ENCODE measurements around the gene DNPEP.

The DNPEP gene

GRCh38 chr2:219356834-219357233 lies 30.9 kb downstream of the DNPEP start:
- DNase-seq: no peak

- DNase-seq: no peak
Measured at GRCh38 chr2:219354582-219354981, 33.1 kb downstream of the DNPEP start.

GRCh38 chr2:219353129-219353528 lies 34.6 kb downstream of the DNPEP start:
- no peak for DNase-seq

- peak; percentile 86 for DNase-seq
Measured at GRCh38 chr2:219352448-219353023, 35.2 kb downstream of the DNPEP start.

DNA sequence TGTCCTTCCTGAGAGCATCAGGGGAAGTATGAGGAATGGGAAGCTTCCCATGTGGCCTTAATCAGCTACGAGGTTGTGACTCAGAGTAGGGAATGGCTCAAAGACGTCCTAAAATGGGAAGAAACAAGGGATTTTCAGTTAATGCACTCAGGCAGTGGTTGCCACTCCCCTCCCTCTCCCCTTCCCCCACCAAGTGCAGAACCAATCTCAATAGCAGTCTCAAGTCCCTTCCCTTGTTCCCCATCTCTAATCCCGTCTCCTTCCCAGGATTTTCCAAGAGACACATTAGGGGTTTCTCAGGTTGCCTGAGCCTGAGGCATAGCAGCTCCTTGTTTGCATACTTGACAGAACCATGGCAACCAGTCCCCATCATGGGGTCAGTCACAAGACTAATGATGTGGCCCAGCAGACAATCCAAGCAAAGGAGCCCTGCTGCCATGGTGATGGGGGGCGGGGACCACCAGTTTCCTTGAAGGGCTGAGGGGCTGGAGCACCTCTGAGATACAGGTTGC lies 36.9 kb downstream of the DNPEP start:
- no peak for DNase-seq

GRCh38 chr2:219350215-219350614 lies 37.5 kb downstream of the DNPEP start:
- DNase-seq: no peak

DNA sequence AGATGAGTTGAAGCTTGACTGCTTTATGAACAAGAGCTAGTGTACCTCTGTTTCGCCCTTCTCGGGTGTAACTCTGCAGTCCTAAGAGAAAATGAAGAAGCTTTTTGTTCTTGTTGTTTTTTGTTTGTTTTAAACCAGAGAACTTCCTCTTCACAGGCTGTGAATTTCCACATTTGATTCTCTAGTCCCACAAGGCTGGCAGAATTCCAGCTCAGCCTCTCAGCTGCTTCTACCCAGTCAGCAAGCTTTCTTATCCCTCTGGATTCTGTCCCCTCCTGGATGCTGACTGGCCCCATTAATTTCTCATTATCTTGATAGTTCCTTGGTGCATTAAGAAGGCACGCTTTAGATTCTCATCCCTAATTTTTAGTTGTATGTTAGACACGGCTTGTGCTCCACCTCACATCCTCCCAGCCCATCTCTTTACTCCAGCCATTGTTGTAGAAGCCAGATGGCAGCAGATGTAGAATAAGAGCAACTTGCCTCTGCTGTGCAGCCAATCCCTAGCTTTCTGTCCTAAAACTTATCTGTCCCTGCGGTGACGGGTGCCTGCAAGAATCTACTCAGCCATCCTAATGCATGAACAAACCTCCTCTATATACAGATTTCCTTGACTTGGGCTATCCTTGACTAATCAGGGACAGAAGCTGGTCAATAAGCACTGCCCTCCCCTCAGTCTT lies 42.8 kb downstream of the DNPEP start:
- DNase-seq: no peak

DNA sequence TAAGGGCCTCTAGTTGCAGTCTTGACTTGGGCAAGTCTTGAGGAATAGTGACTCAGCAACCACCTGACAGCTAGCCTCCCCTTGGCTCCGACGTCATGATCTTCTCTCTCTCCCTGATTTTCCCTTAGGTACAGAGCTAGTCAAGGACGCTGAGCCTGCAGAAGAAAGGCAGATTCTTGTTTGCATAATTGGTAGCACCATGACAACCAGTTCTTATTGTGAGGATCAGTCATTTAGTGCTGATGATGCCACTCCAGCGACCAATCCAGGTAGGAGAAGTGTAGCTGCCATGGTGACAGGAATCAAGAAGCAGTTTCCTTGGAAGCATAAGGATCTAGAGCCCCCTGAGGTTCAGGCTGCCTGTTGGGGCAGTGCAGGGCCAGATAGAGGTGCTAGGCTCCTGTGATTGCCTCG lies 52.3 kb downstream of the DNPEP start:
- no peak for DNase-seq

- DNase-seq: no peak
Measured at GRCh38 chr2:219334076-219334475, 53.6 kb downstream of the DNPEP start.

DNA sequence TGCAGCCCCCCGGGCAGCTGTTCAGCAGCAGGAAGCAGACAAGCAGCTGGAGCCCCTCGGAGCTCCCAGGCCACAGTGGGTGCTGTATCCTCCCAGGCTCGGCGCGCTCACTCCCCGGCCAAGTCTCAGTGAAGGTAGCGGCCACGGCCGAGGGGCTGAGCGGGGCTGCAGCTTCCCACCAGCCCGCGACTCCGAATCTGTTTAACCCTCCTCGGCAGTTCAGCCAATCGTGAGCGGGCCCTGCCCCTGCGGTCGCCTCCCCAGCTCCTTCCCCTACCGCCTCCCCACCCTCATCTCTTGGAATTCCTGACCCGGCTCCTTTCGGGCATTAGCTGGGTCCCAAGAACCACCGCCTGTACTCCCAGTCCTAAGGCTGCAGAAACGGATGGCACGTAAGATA lies 55.2 kb downstream of the DNPEP start, which contains the start of gene RESP18:
Gene RESP18, minus strand, starts transcription at position 203 of the 400 bp plus-strand sequence.
- no peak for DNase-seq

GRCh38 chr2:219331560-219332213 lies 56.0 kb downstream of the DNPEP start:
- no peak for DNase-seq

DNA sequence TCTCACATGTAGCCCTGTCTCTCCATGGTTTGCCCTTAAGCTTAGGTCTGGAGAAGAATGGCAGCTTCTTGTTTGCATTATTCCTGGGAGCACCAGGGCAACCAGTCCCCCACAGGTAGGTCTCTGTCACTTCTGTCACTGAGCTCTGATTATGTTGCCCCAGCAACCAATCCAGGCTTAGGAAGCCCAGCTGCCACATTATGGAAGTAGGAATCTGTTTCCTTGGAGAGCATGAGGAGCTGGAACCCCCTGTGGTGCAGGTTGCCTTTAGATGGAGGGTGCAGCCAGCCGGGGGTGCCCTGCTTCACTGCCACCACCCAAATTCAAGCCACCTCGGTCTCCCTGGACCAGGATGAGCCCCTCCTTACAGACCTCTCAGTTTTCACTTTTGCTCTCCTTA lies 60.0 kb downstream of the DNPEP start:
- DNase-seq: no peak

- no peak for DNase-seq
Measured at GRCh38 chr2:219325657-219326315, 61.9 kb downstream of the DNPEP start.

DNA sequence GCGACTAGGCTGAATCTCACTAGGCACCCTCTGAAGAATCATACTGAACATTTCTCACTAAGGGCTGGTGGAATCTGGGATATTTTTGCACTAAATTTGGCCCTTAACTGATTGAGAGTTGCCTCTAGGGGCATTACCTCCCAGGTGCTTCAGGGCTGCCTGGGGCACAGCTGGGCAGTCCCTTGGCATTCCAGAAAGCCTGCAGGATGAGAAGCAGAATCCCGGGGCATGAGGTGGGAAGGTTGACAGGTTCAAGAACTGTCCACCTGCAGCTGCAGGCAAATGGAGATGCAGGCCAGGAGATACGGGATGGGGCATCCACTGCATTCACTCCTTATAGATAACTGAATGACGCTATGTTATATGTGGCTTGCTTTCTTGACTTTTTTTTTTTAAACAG lies 62.6 kb downstream of the DNPEP start:
- no peak for DNase-seq

- DNase-seq: no peak
Measured at GRCh38 chr2:219323434-219323833, 64.3 kb downstream of the DNPEP start.

All from activated effector memory CD4-positive, alpha-beta T cell treated with anti-CD3 and anti-CD28 coated beads, Interleukin-2, amount 50 U/mL, for 16 hours (primary cell).